Measurements from ENCODE around the gene TMEM100. TPM values are rescaled to one million over a fixed set of nuclear protein-coding genes. Genes with fewer than 3 reads are reported as not detected.
A peak's percentile ranks its signal among the peaks of the same experiment; 100 is the strongest.

The TMEM100 gene
- total RNA-seq, 2 experiments from 2014 or later = not detected

DNA sequence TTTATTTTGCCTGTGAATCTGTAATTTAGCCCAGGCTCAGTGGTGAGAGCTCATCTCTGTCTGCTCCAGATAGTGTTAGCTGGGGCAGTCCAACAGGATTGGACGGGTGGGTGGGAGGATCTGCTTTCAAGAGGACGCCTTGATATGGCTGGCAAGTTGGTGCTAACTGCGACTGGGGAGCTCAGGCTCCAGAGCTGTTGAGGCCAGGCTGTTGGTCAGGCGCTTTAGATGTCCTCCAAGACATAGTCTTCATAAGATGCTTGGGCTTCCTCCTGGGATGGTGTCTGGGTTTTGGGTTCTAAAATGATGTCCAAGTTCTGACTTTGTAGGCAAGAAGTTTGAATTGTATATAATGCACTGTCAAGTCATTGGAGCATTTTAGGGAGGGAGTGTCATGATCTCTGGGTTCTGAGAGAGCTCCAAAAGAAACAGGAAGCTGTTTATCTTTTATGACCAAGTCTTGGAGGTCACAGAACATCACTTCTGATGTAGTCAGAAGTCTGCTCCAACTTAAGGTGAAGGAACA, 15.4 kb upstream of the TMEM100 start:
- Mint-ChIP-seq H3K4me3 (no peak overlapping the region), H3K9me3 (ENCODE audit: low read depth) (no peaks in the 10 kb centered on the region), H3K4me1 (peaks cover 13% of the 10 kb centered on the region), H3K27ac (no peak overlapping the region), H3K36me3 (no peaks in the 10 kb centered on the region), H3K27me3 (peaks cover 39% of the 10 kb centered on the region)
- DNase-seq (no peak), ATAC-seq (no peak)
- CTCF ChIA-PET = interaction anchor here (1.5 kb wide), 1 partner anchor 212 kb away, joined by 3 read pairs; no protein-coding TSS in a partner anchor

DNA sequence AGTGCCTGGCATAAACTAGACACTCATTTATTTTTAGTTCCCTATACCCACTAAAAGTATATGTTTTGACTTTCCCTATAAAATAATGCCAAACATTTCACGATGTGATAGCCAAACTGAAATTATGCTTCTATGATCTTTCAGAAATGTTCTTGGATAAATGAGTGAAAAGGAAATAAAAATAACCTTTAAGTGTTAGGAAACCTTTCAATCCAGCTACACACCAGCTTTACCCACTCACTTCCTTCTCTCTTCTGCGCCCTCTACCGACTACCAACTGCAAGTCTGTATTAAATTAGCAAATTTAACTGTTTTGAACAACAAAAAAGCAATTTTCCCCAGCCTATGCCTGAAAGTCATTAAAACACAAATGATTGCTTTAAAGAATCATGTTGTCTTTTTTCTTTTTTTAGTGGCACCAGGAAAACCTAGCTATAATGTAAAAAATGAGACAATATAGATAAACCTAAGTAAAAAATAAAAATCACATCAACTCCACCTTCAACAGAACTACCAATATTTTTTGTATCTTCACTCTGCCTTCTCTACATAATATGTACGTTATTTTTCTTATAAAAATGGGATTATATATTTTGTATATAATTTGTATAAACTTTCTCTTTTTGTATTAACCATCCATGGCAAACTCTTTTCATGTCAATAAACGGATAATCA, 13.2 kb upstream of the TMEM100 start:
- ATAC-seq (no peak), DNase-seq (peak; percentile 54)
- H3K4me1 Mint-ChIP-seq = peaks cover 13% of the 10 kb centered on the region
- no peaks in the 10 kb centered on the region for H3K9me3 Mint-ChIP-seq (ENCODE audit: low read depth)
- CTCF ChIA-PET = interaction anchor here (1.0 to 3.0 kb wide), 6 partner anchors 12 to 354 kb away, joined by 3 to 13 read pairs (median 6); partner anchors contain the start of gene PCTP
- peaks cover 41% of the 10 kb centered on the region for H3K27me3 Mint-ChIP-seq
- H3K4me3 Mint-ChIP-seq = no peak overlapping the region
- H3K36me3 Mint-ChIP-seq = no peaks in the 10 kb centered on the region
- H3K27ac Mint-ChIP-seq = no peak overlapping the region

DNA sequence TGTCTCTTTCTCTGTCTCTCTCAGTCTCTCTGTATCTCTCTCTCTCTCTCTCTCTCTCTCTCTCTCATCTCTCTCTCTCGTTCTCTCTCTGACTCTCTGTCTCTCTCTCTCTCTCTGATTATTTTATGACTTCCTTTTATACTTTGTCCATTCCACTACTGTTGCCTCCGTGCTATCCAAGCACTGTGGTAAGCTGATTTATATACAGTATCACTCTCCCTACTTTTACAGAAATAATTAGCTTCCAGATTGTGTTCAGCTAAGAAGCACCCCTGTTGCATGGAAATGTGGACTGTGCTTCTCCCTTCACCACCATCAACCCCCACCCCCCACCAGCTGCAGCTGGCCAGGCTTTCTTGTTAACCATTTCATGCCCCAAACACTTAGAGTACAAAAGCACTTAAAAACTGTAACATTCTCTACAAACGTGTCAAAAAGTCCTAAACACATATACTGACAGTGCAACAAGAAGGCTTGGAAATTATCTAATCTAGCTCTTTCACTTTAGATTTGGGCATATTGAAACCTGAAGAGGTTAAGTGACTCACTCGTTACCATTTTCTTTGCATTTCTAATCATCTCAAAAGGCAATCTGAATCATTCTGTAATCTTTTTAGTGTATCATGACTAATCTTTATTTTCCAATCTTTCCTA, 11.6 kb upstream of the TMEM100 start:
- Mint-ChIP-seq H3K4me3 (no peak overlapping the region), H3K27ac (no peak overlapping the region), H3K27me3 (peaks cover 44% of the 10 kb centered on the region), H3K4me1 (peaks cover 13% of the 10 kb centered on the region), H3K36me3 (no peaks in the 10 kb centered on the region), H3K9me3 (ENCODE audit: low read depth) (no peaks in the 10 kb centered on the region)
- CTCF ChIA-PET = interaction anchor here (0.9 to 3.0 kb wide), 6 partner anchors 16 to 352 kb away, joined by 3 to 11 read pairs (median 4); partner anchors contain the start of gene PCTP
- peak; percentile 47 for ATAC-seq
- DNase-seq = no peak

DNA sequence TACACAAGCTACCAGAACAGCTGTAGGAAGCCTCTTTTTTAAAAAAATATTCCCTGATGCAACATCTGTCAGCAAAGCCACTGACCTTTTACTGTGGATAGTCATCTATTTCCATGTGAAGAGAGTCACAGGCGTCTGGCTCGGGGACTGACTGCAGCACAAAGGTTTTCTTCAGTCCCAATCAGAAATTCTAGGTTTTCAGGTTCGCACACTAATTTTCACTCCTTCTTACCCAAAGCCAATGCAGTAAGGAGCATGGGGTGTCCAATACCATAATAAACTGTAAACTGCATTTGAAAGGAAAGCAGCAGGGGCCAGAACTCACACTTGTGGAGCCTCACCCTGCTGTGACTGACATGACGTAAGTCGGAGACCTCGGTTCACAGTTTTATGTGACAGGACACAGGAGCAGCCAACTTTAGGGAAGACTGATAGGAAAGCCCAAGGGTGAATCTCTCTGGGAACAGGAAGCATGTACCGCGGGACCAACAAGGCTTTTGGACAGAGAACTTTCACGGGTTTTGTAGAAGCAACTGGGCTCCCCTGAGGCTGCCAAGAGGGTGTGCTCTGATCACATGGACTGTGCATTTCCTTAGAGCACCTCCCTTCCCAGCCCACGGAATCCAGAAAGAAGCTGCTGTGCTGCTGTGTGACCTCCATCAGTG, 9.1 kb upstream of the TMEM100 start:
- Mint-ChIP-seq H3K36me3 (no peaks in the 10 kb centered on the region), H3K9me3 (ENCODE audit: low read depth) (no peaks in the 10 kb centered on the region), H3K4me3 (no peak overlapping the region), H3K4me1 (peaks cover 13% of the 10 kb centered on the region), H3K27me3 (peaks cover 59% of the 10 kb centered on the region), H3K27ac (no peak overlapping the region)
- ATAC-seq (no peak), DNase-seq (no peak)
- CTCF ChIA-PET = no interaction called here

DNA sequence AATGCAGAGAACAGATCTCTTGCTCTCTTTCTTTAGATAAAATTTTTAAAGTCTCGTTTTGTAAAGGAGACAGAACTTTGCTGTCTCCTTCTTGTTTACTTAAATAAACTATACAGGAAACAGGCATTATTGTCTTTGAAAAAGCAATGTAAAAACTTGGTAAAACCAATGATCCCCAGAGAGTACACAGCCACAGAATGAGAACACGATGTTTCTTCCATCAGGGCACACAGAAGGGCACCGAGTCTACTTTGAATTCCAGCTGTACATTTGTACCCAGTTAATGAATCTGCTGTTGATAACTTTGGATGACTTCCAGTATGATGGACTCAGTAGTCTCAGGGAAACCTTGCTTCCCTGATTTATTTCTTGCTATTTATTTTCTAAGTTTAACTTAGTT, 8.1 kb upstream of the TMEM100 start:
- peaks cover 13% of the 10 kb centered on the region for H3K4me1 Mint-ChIP-seq
- H3K4me3 Mint-ChIP-seq = no peak overlapping the region
- no peaks in the 10 kb centered on the region for H3K9me3 Mint-ChIP-seq (ENCODE audit: low read depth)
- no peak for ATAC-seq
- H3K27me3 Mint-ChIP-seq = peaks cover 66% of the 10 kb centered on the region
- DNase-seq = no peak
- CTCF ChIA-PET = no interaction called here
- no peak overlapping the region for H3K27ac Mint-ChIP-seq
- H3K36me3 Mint-ChIP-seq = no peaks in the 10 kb centered on the region

DNA sequence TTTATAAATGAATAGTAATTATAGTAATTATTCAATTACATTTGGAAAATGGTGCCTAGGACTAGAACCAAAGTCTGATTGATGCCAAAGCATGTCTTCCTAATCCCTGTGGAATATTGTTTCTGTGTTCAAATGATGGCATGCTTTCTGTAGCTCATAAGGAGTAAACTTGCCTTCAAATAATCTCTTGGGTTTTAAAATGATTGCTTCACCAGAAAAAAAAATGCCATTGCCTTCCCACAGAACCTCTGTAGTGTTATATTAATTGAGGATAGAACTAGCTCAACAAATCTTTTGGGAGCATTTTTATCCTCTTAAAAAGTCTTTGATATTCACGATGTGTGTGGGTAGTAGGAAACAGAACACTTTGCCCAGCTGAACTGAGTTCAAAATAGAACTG, 7.7 kb upstream of the TMEM100 start:
- ATAC-seq = no peak
- Mint-ChIP-seq H3K27ac (no peak overlapping the region), H3K4me3 (no peak overlapping the region), H3K4me1 (peaks cover 13% of the 10 kb centered on the region), H3K9me3 (ENCODE audit: low read depth) (no peaks in the 10 kb centered on the region), H3K27me3 (peaks cover 68% of the 10 kb centered on the region), H3K36me3 (no peaks in the 10 kb centered on the region)
- CTCF ChIA-PET = no interaction called here
- no peak for DNase-seq

DNA sequence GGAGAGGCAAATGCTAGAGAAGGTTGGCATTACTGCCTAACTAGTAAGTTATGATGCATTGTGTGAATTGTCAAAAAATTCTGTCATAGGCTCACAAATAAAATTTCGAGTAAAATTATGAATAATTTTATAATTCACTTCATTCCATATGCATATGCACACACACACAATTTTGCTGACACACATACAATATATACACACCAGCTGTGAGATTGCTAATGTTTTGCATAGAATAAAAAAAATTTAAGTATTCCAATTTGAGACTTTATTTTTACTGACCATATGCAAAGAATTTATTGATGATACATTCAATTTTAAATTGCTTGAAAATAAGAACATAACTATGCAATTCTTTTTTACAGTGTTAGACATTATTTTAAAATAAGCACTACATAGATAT, 6.8 kb upstream of the TMEM100 start:
- Mint-ChIP-seq H3K27me3 (peaks cover 73% of the 10 kb centered on the region), H3K4me3 (no peak overlapping the region), H3K36me3 (no peaks in the 10 kb centered on the region), H3K4me1 (peaks cover 8% of the 10 kb centered on the region), H3K27ac (no peak overlapping the region), H3K9me3 (ENCODE audit: low read depth) (no peaks in the 10 kb centered on the region)
- CTCF ChIA-PET = interaction anchor here (1.3 kb wide), 1 partner anchor 12 kb away, joined by 3 read pairs; no protein-coding TSS in a partner anchor
- DNase-seq = no peak
- ATAC-seq = no peak

DNA sequence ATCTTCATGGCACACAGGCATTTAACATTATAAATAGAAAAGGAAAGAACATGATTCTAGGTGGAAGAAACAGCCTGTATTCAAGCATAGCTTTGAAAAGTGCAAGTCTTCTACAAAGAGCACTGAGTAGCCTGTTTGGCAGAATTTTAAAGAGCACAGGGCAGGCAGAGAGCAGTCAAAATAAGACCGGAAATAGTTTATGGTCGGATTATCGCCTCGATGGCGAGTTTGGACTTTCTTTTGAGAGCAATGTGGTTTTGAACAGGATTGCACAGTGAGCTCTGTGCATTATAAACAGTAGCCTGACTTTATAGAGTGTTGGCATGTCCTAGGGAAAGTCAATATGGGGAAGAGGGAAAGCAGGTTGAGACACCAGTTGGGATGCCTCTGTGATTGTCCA, 6.2 kb upstream of the TMEM100 start:
- CTCF ChIA-PET = interaction anchor here (1.3 kb wide), 1 partner anchor 11 kb away, joined by 3 read pairs; no protein-coding TSS in a partner anchor
- H3K27me3 Mint-ChIP-seq = peaks cover 74% of the 10 kb centered on the region

DNA sequence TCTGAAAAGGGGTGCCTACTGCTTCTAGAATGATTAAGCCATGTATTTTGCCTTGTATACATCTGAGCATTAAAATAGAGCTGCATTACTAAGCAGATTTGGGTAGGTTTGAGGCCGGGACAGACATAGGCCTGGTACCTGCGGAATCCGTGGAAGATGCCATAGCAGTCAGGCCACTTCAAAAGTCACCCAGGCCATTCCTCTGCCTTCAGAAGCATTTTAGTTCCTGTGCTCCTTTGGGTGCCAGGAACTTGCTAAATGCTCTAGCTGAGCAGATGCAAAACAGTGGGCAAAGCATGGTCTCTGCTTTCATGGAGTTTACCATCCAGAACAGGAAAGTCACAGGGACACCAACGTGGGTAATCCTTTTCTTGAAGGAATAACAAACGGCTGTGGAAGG, 5.7 kb upstream of the TMEM100 start:
- ATAC-seq = no peak
- peaks cover 75% of the 10 kb centered on the region for H3K27me3 Mint-ChIP-seq
- no peaks in the 10 kb centered on the region for H3K9me3 Mint-ChIP-seq (ENCODE audit: low read depth)
- no peak overlapping the region for H3K4me3 Mint-ChIP-seq
- H3K4me1 Mint-ChIP-seq = no peaks in the 10 kb centered on the region
- CTCF ChIA-PET = no interaction called here
- no peaks in the 10 kb centered on the region for H3K36me3 Mint-ChIP-seq
- DNase-seq = no peak
- H3K27ac Mint-ChIP-seq = no peak overlapping the region

More for the DNA sequence above, 6.2 kb upstream of the TMEM100 start:
- no peak for ATAC-seq
- Mint-ChIP-seq H3K36me3 (no peaks in the 10 kb centered on the region), H3K4me1 (peaks cover 2% of the 10 kb centered on the region), H3K4me3 (no peak overlapping the region), H3K9me3 (ENCODE audit: low read depth) (no peaks in the 10 kb centered on the region), H3K27ac (no peak overlapping the region)
- no peak for DNase-seq

DNA sequence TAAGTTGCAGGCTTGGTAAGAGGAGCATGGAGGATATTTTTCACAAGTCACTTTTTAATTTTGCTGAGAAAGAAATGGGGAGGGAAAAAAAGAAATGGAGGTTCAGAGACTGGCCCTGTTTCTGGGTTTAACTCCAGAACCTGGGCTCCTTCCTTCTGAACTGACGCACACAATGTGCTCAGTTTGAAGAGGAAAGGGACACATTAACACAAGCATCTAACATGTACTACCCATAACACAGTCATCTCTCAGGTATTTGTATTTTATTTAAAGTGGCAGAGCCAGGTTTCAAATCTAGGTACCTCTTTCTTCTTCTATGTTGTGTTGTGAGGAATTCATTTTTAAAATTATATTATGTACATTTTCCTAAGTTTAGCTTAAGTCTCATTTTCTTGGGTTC, 5.3 kb upstream of the TMEM100 start:
- Mint-ChIP-seq H3K27me3 (peaks cover 75% of the 10 kb centered on the region), H3K4me1 (no peaks in the 10 kb centered on the region), H3K4me3 (no peak overlapping the region), H3K9me3 (ENCODE audit: low read depth) (no peaks in the 10 kb centered on the region), H3K27ac (no peak overlapping the region), H3K36me3 (no peaks in the 10 kb centered on the region)
- CTCF ChIA-PET = no interaction called here
- DNase-seq (no peak), ATAC-seq (no peak)

DNA sequence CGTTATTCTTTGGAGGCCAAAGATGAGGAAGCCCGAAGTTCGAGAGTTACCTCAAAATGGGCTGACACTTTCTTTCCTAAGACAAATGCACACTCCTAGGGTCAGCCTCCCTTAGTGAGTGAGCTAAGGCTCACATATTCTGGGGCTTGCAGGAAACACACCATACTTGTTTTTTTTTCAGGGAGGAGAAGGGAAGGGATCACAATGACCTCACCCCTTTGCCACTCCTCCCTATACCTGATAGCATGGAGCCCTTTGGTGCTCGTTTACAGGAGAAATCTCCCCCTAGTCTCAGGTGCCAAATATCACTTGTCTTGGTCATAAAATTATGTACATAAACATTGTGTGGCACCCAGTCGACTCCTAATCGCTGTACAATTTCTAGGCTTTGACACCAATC, 4.6 kb upstream of the TMEM100 start:
- Mint-ChIP-seq H3K4me1 (no peaks in the 10 kb centered on the region), H3K36me3 (no peaks in the 10 kb centered on the region), H3K9me3 (ENCODE audit: low read depth) (no peaks in the 10 kb centered on the region), H3K27me3 (peaks cover 76% of the 10 kb centered on the region), H3K27ac (no peak overlapping the region), H3K4me3 (no peak overlapping the region)
- DNase-seq (no peak), ATAC-seq (no peak)
- CTCF ChIA-PET = no interaction called here

DNA sequence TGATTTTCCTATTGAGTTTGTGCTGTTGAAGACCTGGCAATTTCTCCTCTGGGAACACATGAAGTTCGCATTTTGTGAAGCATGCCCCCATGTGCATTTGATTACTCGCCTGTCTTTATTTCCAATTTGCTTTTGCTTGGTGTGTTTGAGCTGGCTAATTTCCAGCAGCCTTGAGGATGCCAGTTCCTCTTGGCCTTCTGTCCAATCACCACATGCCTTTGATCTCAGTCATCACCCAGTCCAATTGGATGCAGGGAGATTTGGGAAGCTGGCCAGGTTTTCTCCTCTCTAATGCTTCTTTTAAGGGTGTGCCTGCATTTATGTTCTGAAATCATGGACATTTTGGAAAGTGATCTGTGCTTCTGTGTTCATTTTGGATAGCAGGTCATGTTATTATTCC, 3.8 kb upstream of the TMEM100 start:
- CTCF ChIA-PET = no interaction called here
- no peak for DNase-seq
- Mint-ChIP-seq H3K27ac (no peak overlapping the region), H3K4me3 (no peak overlapping the region), H3K27me3 (peaks cover 73% of the 10 kb centered on the region), H3K4me1 (no peaks in the 10 kb centered on the region), H3K9me3 (ENCODE audit: low read depth) (no peaks in the 10 kb centered on the region), H3K36me3 (no peaks in the 10 kb centered on the region)
- ATAC-seq = no peak

DNA sequence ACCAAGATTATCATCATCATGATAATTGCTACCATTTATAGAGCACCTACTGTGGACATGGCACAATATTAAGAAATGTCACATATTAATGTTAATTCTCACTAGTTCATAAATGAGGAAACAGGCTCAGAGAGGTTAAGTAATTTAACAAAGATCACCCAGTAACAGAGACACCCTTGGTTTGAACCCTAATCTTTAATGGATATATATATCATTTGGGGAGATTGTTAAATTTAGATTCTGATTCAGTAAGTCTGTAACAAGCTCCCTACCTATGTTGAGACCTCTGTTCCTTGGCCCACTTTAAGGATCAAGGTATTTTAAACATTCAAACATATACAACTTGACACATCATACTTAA, 804 bp upstream of the TMEM100 start:
- H3K4me3 Mint-ChIP-seq = no peak overlapping the region
- H3K27me3 Mint-ChIP-seq = peaks cover 71% of the 10 kb centered on the region
- no peaks in the 10 kb centered on the region for H3K4me1 Mint-ChIP-seq
- no peak for DNase-seq
- no peaks in the 10 kb centered on the region for H3K36me3 Mint-ChIP-seq
- no peak for ATAC-seq
- no peaks in the 10 kb centered on the region for H3K9me3 Mint-ChIP-seq (ENCODE audit: low read depth)
- no peak overlapping the region for H3K27ac Mint-ChIP-seq
- CTCF ChIA-PET = no interaction called here

Data from activated CD8-positive, alpha-beta memory T cell treated with anti-CD3 and anti-CD28 coated beads, Interleukin-2, amount 10 ng/mL, durations not matched to agents 7 days and 5 days (primary cell).